ENCODE results near the gene INF2. TPM values are rescaled to one million over a fixed set of nuclear protein-coding genes. Genes with fewer than 3 reads are reported as not detected.

Gene INF2
- total and polyA plus RNA-seq, 9 of the 15 experiments (the other 6 are each of a cell fraction or from before 2014, with no cell fraction given), result 0.56 to 31.3 (median 7.8) TPM

DNA sequence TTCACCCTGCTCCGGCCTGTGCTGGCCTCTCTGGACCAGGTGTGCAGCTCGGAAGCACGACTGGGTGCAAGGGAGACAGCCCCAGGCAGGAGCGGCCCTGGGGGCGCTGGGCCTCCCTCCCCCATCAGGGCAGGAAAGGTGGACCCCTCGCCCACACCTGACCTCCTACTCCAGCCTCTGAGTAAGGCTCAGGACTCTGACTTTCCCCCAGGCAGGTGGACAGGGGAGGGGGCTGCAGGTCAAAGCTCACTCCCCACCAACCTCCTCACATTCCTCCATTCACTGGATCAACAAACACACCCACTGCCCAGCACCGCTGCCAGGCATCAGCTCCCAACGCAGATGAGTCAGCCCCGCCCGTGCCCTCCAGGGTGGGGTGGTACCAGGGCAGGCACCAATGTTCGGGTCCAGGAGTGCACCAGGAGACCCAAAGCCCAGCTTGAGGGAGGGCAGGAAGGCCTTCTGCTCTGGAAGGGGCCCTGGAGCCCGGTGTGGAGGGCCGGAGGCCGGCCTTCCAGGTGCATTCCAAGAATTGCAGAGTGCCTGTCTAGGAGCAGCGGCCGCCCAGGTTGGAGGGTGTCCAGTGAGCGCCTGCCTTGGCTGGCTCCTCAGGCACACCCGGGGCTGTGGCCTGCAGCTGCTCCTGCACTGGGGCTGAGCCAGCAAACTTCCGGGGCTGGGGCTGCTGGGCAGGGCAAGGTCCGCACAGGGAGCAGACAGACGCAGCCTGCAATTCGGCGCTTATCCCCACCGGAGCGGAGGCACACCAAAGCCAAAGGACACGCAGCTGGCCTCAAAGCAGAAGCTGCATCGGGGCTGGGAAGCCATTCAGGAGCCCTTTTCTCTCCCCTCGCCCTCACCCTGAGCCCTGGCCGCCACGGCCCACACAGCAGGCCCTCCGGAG, 1.6 kb upstream of the INF2 start:
- H3K27ac ChIP-seq (ENCODE audit: extremely low read depth, low read depth, low read length), result no peak overlapping the region
- H3K4me1 ChIP-seq (replicated peaks in 1 of 2; ENCODE audit: control insufficient read depth in 2 of 2, insufficient read depth in 2 of 2, low read length in 2 of 2), result peaks cover 5 to 60% of the 10 kb centered on the region in 2 experiments; a peak in 4 of 5 replicates
- peaks cover 30% of the 10 kb centered on the region for H3K79me2 ChIP-seq (ENCODE audit: control insufficient read depth, insufficient read depth, low read length)
- H3K27me3 ChIP-seq (ENCODE audit: control insufficient read depth in 2 of 2, insufficient read depth in 2 of 2, low read length in 2 of 2), result no peaks in the 10 kb centered on the region
- H3K36me3 ChIP-seq (ENCODE audit: control insufficient read depth, insufficient read depth, low read length), result peaks cover 17% of the 10 kb centered on the region; the same call in 2 of the 3 replicates
- no peaks in the 10 kb centered on the region for H3K9me3 ChIP-seq (replicated peaks; ENCODE audit: control insufficient read depth, insufficient read depth, low read depth, low read length)
- WGBS (ENCODE audit: insufficient coverage, low coverage, missing lambda C conversion rate), result 64% methylated on average over 21 of the region's 31 CpGs
- H4K20me1 ChIP-seq (replicated peaks; ENCODE audit: control insufficient read depth, insufficient read depth, low read length), result no peaks in the 10 kb centered on the region; the same call in 1 of the 2 replicates
- ATAC-seq (0 out of 3 replicates have a peak, but pooled peaks have one; percentile 3), FAIRE-seq (no peak), DNase-seq (ENCODE audit: extremely low read depth in 1 of 4, low spot score in 3 of 4) (no peak)
- POLR2A ChIA-PET, result interaction anchor here (1.9 kb wide), 1 partner anchor 10 kb away, joined by 12 read pairs; no protein-coding TSS in a partner anchor
- intact Hi-C loops (cut with micrococcal nuclease), result no loop called here
- CTCF ChIA-PET (ENCODE audit: low intra/inter-chr PET ratio), result no interaction called here
- peak overlapping the region in 1 of 2 experiments; percentile 45; a peak in 2 of 4 replicates for H3K9ac ChIP-seq (ENCODE audit: insufficient read depth in 1 of 2, low read depth in 2 of 2, low read length in 2 of 2)
- no TSS peak for BruUV-seq (replicated peaks)
- in situ Hi-C loops (cut with MboI), result no loop called here
- no peak overlapping the region for H3K4me3 ChIP-seq
- H3K9me1 ChIP-seq (ENCODE audit: control insufficient read depth, insufficient read depth, low read length), result no peaks in the 10 kb centered on the region
- H3K4me2 ChIP-seq (ENCODE audit: insufficient read depth, low read length), result no peak overlapping the region
- no peak overlapping the region for H2AFZ ChIP-seq (ENCODE audit: low read depth, low read length)
- no peak for TF ChIP-seq RAD21 (CRISPR knock-in tag; conservative IDR thresholded peaks at IDR 0.05 in 1 of 2, IDR thresholded peaks at IDR 0.05 in 1 of 2)
- TF ChIP-seq, protein P1, sequence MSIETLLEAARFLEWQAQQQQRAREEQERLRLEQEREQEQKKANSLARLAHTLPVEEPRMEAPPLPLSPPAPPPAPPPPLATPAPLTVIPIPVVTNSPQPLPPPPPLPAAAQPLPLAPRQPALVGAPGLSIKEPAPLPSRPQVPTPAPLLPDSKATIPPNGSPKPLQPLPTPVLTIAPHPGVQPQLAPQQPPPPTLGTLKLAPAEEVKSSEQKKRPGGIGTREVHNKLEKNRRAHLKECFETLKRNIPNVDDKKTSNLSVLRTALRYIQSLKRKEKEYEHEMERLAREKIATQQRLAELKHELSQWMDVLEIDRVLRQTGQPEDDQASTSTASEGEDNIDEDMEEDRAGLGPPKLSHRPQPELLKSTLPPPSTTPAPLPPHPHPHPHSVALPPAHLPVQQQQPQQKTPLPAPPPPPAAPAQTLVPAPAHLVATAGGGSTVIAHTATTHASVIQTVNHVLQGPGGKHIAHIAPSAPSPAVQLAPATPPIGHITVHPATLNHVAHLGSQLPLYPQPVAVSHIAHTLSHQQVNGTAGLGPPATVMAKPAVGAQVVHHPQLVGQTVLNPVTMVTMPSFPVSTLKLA (conservative IDR thresholded peaks at IDR 0.05), result no peak
- TF ChIP-seq HDAC1 (IDR thresholded peaks at IDR 0.05), result no peak
- TF ChIP-seq NFIX (CRISPR knock-in tag; IDR thresholded peaks at IDR 0.05; ENCODE audit: low read depth), result no peak
- no peak for TF ChIP-seq ZNF133 (CRISPR knock-in tag; IDR thresholded peaks at IDR 0.05)
- no peak for TF ChIP-seq ARNT (IDR thresholded peaks at IDR 0.05)
- no peak for TF ChIP-seq ZNF184 (CRISPR knock-in tag; IDR thresholded peaks at IDR 0.05)
- TF ChIP-seq L3MBTL2 (IDR thresholded peaks at IDR 0.05), result no peak
- TF ChIP-seq, protein P2, sequence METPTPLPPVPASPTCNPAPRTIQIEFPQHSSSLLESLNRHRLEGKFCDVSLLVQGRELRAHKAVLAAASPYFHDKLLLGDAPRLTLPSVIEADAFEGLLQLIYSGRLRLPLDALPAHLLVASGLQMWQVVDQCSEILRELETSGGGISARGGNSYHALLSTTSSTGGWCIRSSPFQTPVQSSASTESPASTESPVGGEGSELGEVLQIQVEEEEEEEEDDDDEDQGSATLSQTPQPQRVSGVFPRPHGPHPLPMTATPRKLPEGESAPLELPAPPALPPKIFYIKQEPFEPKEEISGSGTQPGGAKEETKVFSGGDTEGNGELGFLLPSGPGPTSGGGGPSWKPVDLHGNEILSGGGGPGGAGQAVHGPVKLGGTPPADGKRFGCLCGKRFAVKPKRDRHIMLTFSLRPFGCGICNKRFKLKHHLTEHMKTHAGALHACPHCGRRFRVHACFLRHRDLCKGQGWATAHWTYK (CRISPR knock-in tag; IDR thresholded peaks at IDR 0.05), result no peak
- TF ChIP-seq ZNF77 (CRISPR knock-in tag; IDR thresholded peaks at IDR 0.05), result no peak

Measured in K562 (cell line).